Natural killer cell (primary cell): ENCODE results near the gene NTM. TPM values are rescaled to one million over a fixed set of nuclear protein-coding genes. Genes with fewer than 3 reads are reported as not detected.

Experiments
- ATAC-seq, 3 donors: fragments of 150-1000 bp in 2 of 3; fragments of 200-7000 bp in 1 of 3; cut with Tn5 transposase; 1 replicate in 1 of 3; 2 replicates in 2 of 3; pipeline ENCODE4 v1.10.0; 2021; ENCODE audit warnings: mild to moderate bottlenecking in 2 of 3, moderate library complexity in 2 of 3
- DNase-seq, 2 donors: peaks; one replicate each; pipeline versions ENCODE4 v3.0.0 to v3.0.0-alpha.2; 2013 to 2021; ENCODE audit warnings: mixed read lengths in 1 of 2
- H3K27ac ChIP-seq: one replicate; pipeline ENCODE4 v1.5.1; 2013; ENCODE audit warnings: mild to moderate bottlenecking, low read length
- H3K27me3 ChIP-seq: one replicate; pipeline ENCODE4 v1.6.1; 2013; ENCODE audit warnings: low read length; ENCODE audit not compliant: control insufficient read depth, insufficient read depth
- H3K36me3 ChIP-seq: one replicate; pipeline ENCODE4 v1.6.1; 2013; ENCODE audit warnings: low read length; ENCODE audit not compliant: control insufficient read depth, insufficient read depth
- H3K4me1 ChIP-seq: one replicate; pipeline ENCODE4 v1.6.1; 2013; ENCODE audit warnings: low read length; ENCODE audit not compliant: control insufficient read depth, insufficient read depth
- H3K4me3 ChIP-seq: one replicate; pipeline ENCODE4 v1.5.1; 2013; ENCODE audit warnings: low read length
- H3K9me3 ChIP-seq: one replicate; pipeline ENCODE4 v1.6.1; 2013; ENCODE audit warnings: low read length; ENCODE audit not compliant: control insufficient read depth, insufficient read depth
- H3K27ac Mint-ChIP-seq, 2 donors: one replicate each; pipeline ENCODE4 v1.8.0; 2022; ENCODE audit warnings: mild to moderate bottlenecking in 2 of 2, mixed read lengths in 2 of 2, moderate library complexity in 1 of 2
- H3K27me3 Mint-ChIP-seq, 2 donors: one replicate each; pipeline ENCODE4 v1.8.0; 2022; ENCODE audit warnings: low read depth in 2 of 2, mixed read lengths in 2 of 2
- H3K36me3 Mint-ChIP-seq: one replicate; pipeline ENCODE4 v1.8.0; 2022; ENCODE audit warnings: mixed read lengths
- H3K4me1 Mint-ChIP-seq, 2 donors: one replicate each; pipeline ENCODE4 v1.8.0; 2022; ENCODE audit warnings: mixed read lengths in 2 of 2
- H3K4me3 Mint-ChIP-seq: one replicate; pipeline ENCODE4 v1.8.0; 2022; ENCODE audit warnings: mild to moderate bottlenecking, moderate library complexity, mixed read lengths
- H3K9me3 Mint-ChIP-seq, 2 donors: one replicate each; pipeline ENCODE4 v1.8.0; 2022; ENCODE audit warnings: mixed read lengths in 2 of 2
- WGBS: methylation state at CpG from one replicate; pipeline ENCODE4 v1.1.7; 2013; ENCODE audit warnings: missing lambda C conversion rate; ENCODE audit not compliant: insufficient coverage; 5-methylcytosine and 5-hydroxymethylcytosine counted together
- intact Hi-C: fragments of 100-400 bp; cut with micrococcal nuclease; formaldehyde crosslinking; loops from one replicate; pipeline ENCODE4 v1.14.2; 2022
- total RNA-seq, 4 donors: library from RNA; stranded (reverse); fragments of 120-200 nt in 1 of 4; gene quantifications; one replicate each; pipeline versions ENCODE4 v1.2.3 to v1.2.4, GENCODE V29; 2013 to 2022
- TF ChIP-seq, protein P1 (sequence below): fragments of 200-600 bp; IDR thresholded peaks from one replicate; pipeline ENCODE4 v1.8.0; 2022; ENCODE audit warnings: antibody characterized with exemption

NTM gene
- total RNA-seq, 3 donors from 2014 or later (not counting 1 experiment from before 2014, with no cell fraction given): not detected

DNA sequence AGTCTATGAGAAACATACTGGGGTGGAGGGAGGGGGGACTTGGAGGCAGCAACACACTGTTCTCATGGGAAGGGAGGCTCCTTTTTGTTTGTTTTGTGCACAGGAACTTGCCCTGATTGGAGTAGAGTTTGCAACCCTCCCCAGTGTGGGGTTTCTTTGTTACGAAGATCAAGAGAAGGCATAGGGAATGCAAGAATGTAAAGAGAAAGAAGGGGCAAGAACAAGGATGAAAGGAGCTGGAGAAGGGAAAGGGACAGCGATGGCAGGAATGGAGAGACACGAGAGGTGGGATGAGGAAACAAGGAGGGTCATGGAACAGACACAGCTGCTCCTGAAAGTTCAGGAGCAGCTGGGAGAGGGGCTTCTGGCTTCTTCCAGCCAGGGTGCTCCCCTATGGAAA is 611.7 kb downstream of the NTM start:
- Mint-ChIP-seq H3K27me3 (no peaks in the 10 kb centered on the region), H3K4me1 (no peaks in the 10 kb centered on the region), H3K27ac (no peak overlapping the region), H3K4me3 (no peak overlapping the region), H3K36me3 (no peaks in the 10 kb centered on the region), H3K9me3 (peaks cover 3 to 5% of the 10 kb centered on the region in 2 donors)
- 38% methylated on average over 3 of the region's 3 CpGs for WGBS
- TF ChIP-seq, protein P1, sequence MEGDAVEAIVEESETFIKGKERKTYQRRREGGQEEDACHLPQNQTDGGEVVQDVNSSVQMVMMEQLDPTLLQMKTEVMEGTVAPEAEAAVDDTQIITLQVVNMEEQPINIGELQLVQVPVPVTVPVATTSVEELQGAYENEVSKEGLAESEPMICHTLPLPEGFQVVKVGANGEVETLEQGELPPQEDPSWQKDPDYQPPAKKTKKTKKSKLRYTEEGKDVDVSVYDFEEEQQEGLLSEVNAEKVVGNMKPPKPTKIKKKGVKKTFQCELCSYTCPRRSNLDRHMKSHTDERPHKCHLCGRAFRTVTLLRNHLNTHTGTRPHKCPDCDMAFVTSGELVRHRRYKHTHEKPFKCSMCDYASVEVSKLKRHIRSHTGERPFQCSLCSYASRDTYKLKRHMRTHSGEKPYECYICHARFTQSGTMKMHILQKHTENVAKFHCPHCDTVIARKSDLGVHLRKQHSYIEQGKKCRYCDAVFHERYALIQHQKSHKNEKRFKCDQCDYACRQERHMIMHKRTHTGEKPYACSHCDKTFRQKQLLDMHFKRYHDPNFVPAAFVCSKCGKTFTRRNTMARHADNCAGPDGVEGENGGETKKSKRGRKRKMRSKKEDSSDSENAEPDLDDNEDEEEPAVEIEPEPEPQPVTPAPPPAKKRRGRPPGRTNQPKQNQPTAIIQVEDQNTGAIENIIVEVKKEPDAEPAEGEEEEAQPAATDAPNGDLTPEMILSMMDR: no peak
- H3K4me1 ChIP-seq: no peaks in the 10 kb centered on the region
- no peak for ATAC-seq
- no peak overlapping the region for H3K27ac ChIP-seq
- H3K27me3 ChIP-seq: no peaks in the 10 kb centered on the region
- no peak for DNase-seq
- intact Hi-C loops: no loop called here
- H3K36me3 ChIP-seq: no peaks in the 10 kb centered on the region
- H3K4me3 ChIP-seq: no peak overlapping the region
- H3K9me3 ChIP-seq: peaks cover 3% of the 10 kb centered on the region

GRCh38 chr11:131985846-131986301 is 615.5 kb downstream of the NTM start:
- DNase-seq (no peak), ATAC-seq (no peak)
- H3K36me3 ChIP-seq: no peaks in the 10 kb centered on the region
- Mint-ChIP-seq H3K4me1 (no peaks in the 10 kb centered on the region), H3K27me3 (no peaks in the 10 kb centered on the region), H3K36me3 (no peaks in the 10 kb centered on the region), H3K4me3 (no peak overlapping the region), H3K9me3 (peaks cover 5% of the 10 kb centered on the region in 2 donors), H3K27ac (no peak overlapping the region)
- H3K4me1 ChIP-seq: no peaks in the 10 kb centered on the region
- TF ChIP-seq, protein P1: no peak
- intact Hi-C loops: no loop called here
- 85% methylated on average over 4 of the region's 4 CpGs for WGBS
- no peak overlapping the region for H3K27ac ChIP-seq
- H3K27me3 ChIP-seq: no peaks in the 10 kb centered on the region
- peaks cover 3% of the 10 kb centered on the region for H3K9me3 ChIP-seq
- no peak overlapping the region for H3K4me3 ChIP-seq

- H3K9me3 Mint-ChIP-seq: peaks cover 3 to 5% of the 10 kb centered on the region in 2 donors
- no peaks in the 10 kb centered on the region for H3K27me3 ChIP-seq
- H3K27ac Mint-ChIP-seq: no peak overlapping the region
- no peaks in the 10 kb centered on the region for H3K4me1 Mint-ChIP-seq
- no peaks in the 10 kb centered on the region for H3K36me3 ChIP-seq
- WGBS: 87% methylated on average over 2 of the region's 2 CpGs
- no peak for ATAC-seq
- H3K36me3 Mint-ChIP-seq: no peaks in the 10 kb centered on the region
- H3K4me1 ChIP-seq: no peaks in the 10 kb centered on the region
- no peaks in the 10 kb centered on the region for H3K9me3 ChIP-seq
- TF ChIP-seq, protein P1: no peak
- no peak overlapping the region for H3K27ac ChIP-seq
- intact Hi-C loops: no loop called here
- H3K4me3 Mint-ChIP-seq: no peak overlapping the region
- no peak for DNase-seq
- H3K4me3 ChIP-seq: no peak overlapping the region
- H3K27me3 Mint-ChIP-seq: no peaks in the 10 kb centered on the region
Measured at GRCh38 chr11:131987703-131988102, 617.3 kb downstream of the NTM start.

- ATAC-seq (no peak), DNase-seq (no peak)
- Histone ChIP-seq H3K9me3 (peaks cover 12% of the 10 kb centered on the region), H3K4me3 (no peak overlapping the region), H3K27me3 (no peaks in the 10 kb centered on the region), H3K27ac (no peak overlapping the region), H3K36me3 (no peaks in the 10 kb centered on the region), H3K4me1 (no peaks in the 10 kb centered on the region)
- Mint-ChIP-seq H3K36me3 (no peaks in the 10 kb centered on the region), H3K9me3 (peaks cover 5% of the 10 kb centered on the region in 2 donors), H3K27me3 (no peaks in the 10 kb centered on the region), H3K4me3 (no peak overlapping the region), H3K27ac (no peak overlapping the region), H3K4me1 (no peaks in the 10 kb centered on the region)
- whole genome bisulfite sequencing: 91% methylated on average over 2 of the region's 2 CpGs
- intact Hi-C loops: no loop called here
- TF ChIP-seq, protein P1: no peak
Measured at GRCh38 chr11:131991606-131992005, 621.2 kb downstream of the NTM start.
